HG02852 (cell line): ENCODE results near the gene SCN4A.
"Not testable (repeated sequence)": the region's sequence is repeated elsewhere in the genome, so short reads cannot be mapped to it uniquely, and the experiment has no call there.

Experiments used
- ATAC-seq: cut with Tn5 transposase; IDR thresholded peaks from one replicate; pipeline ENCODE4 v1.9.1; 2021; ENCODE audit warnings: mild to moderate bottlenecking, moderate library complexity; ENCODE audit not compliant: unreplicated experiment

Gene SCN4A

GRCh38 chr17:63918305-63918704 lies 54.4 kb downstream of the SCN4A start:
- ATAC-seq = no peak

DNA sequence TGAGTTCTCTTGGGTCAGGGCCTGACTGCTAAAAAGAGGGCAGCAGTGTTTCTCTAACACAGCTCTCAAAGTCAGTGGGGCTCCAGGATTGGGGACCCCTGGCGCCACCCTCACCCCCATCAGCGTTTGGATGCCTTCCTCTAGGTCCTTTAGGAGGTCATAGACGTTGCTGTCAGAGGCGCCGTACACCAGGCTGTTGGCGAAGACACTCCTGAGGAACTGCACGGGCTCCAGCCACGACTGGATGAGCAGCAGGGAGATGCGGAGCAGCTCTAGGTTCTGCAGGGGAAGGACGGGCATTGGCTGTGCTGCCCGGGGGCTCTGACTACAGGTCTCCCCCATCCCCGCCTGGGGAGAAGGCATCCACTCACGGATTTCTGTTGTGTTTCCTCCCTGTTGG lies 55.1 kb downstream of the SCN4A start:
- no peak for ATAC-seq

DNA sequence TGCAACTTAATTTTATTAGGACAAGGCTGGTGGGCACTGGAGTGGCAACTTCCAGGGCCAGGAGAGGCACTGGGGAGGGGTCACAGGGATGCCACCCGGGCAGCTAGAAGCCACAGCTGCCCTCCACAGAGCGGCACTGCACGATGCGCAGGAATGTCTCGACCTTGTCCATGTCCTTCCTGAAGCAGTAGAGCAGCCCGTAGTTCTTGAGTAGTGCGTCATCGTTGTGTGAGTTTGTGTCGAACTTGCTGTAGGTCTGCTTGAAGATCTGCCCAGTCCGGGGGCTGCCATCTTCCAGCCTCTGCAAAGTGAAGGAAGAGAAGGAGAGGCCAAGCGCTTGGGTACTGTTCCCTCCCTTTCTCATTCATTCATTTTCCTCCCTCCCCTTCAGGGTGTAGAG lies 55.5 kb downstream of the SCN4A start:
- not testable (repeated sequence) for ATAC-seq

- no peak for ATAC-seq
These were observed 56.0 kb downstream of the SCN4A start for GRCh38 chr17:63916566-63917185.

DNA sequence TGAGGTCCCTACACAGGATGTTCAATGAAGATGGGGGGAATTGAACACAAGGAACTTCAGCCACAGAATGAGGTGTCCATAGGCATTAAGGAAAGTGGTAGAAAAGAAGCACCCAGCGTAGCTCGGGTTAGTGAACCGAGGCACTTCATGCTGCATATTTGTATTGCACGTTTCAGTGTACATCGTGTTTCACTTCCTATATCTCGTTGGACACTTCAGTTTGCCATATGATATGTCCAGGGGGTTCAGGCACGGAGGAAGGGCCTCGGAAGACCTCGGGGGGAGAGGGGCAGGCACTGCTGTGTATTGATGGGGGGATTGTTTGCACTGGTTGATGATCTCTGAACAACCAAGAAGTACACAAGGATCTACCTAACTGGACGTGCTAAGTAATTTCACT lies 57.0 kb downstream of the SCN4A start:
- not testable (repeated sequence) for ATAC-seq

- ATAC-seq = no peak
These were observed 58.2 kb downstream of the SCN4A start for GRCh38 chr17:63914471-63914870.

DNA sequence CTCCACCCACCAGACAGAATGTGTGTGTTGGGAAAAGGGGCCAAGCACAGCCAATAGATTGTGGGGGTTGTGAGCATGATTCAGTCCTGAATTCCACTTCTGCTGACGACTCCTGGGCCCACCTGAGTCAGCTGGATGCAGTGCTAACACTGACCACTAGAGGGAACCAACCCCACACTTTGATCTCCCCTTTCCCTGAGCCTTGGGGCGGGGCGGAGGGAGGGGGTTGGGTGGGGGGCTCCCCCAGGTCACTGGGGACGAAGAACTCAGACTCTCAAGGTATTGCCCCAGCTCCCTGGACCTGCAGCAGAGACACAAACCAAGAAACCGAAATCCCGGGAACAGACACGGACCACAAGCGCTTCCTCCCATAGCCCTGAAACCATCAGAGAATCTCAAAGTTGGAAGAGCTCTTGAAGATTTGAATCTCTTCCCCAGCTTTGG lies 61.0 kb downstream of the SCN4A start:
- no peak for ATAC-seq

DNA sequence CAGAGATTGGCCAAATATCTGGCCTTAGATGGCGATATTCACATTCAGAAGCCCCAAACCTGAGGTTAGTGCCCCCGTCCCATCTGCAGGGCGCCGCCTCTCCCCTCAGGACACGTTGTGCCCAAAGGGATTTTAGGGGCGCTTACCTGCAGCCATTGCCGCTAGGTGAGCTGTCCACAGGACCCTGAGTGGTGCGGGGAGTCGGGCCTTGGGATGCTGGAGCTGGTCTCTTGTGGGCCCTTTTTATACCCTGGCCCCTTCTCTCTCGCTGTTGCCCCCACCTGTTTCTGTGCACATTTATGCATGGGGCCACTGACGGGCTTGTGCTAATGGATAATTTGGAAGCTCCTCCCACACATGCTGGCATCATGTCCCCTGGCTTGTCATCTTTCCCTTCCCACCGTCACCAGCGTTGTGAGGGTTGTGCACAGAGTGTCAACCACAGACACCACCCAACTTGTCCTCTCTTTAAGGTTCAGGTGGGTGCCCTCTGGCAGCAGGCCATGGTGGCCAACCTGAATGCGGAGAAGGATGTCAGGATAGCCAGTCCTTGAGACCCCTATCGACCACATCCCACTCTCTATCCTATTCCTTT lies 61.6 kb downstream of the SCN4A start, which contains the start of gene CSHL1:
TSS of gene CSHL1 (minus strand) at position 218 of the 595 bp plus-strand sequence. CDS start at position 156, 62 bp downstream.
- no peak for ATAC-seq

- no peak for ATAC-seq
These were observed 62.6 kb downstream of the SCN4A start for GRCh38 chr17:63910096-63910495.

- ATAC-seq = not testable (repeated sequence)
These were observed 63.1 kb downstream of the SCN4A start for GRCh38 chr17:63909586-63909985.

- not testable (repeated sequence) for ATAC-seq
These were observed 65.4 kb downstream of the SCN4A start for GRCh38 chr17:63907161-63907778.

- not testable (repeated sequence) for ATAC-seq
These were observed 67.9 kb downstream of the SCN4A start for GRCh38 chr17:63904796-63905195.

DNA sequence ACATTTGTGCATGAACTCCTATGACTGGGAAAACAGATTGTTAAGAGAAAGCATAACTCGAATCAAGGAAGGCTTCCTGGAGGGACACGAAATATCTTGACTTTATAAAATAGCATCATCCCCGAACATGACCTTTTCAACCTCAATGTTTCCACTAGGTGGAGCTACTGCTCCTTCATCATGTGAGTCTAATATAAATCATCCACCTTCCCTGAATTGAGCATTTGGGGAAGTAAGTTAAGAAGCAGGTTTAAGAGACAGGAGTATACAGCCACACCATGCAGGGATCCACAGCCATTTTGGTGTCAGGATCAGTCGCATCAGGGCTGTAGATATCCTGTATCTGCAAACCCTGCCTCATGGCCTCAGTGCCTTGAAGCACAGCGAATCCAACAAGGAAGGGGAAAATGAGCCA lies 68.9 kb downstream of the SCN4A start:
- not testable (repeated sequence) for ATAC-seq

GRCh38 chr17:63901971-63902370 lies 70.7 kb downstream of the SCN4A start:
- ATAC-seq = not testable (repeated sequence)

DNA sequence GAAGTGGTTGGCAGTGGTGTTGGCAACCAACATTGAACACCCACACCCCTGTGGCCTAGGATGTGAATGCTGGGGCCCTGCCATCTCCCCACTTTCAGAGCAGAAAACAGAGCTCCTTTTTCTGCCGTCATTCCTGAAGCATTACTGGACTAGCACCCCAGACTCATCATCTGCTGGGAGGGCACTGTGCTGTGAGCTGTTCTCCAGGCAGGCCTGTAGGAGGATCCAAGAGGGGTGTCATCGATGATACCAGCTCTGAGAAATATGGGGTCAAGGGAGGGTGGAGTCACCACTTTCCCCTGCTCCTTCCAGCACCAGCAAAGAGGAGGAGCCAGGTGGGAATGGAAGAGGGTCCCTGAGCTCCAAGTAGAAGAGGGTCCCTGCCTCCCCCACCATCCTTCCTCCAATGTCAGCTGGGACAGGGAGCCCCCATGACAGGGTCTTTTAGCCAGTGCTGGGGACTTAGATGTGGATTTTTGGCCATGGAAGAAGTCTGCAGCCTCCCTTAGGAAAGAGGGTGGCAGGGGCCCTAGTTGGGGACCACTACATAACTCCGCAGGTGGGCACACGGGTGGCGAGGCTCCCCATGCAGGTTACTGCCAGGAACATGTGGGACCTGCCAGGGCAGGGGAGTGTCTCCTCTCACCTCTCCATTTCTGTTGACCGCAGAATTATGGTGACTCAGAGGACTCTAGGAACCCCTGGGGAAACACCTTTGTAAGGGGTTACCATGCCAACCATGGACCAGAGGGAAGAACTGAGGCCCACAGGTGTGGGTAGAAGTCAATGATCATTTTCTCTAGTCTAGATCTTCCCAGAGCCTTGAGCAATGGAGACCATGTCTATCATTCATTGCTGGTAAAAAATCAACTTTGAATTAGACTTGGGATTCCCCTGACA lies 73.6 kb downstream of the SCN4A start:
- ATAC-seq = not testable (repeated sequence)

- ATAC-seq = not testable (repeated sequence)
These were observed 76.0 kb downstream of the SCN4A start, which contains the start of gene CSH1 for GRCh38 chr17:63896524-63897354. Gene CSH1, minus strand, starts transcription at chr17:63896574. Its CDS starts 63 bp downstream, at chr17:63896511.

GRCh38 chr17:63894821-63895220 lies 77.9 kb downstream of the SCN4A start:
- not testable (repeated sequence) for ATAC-seq

GRCh38 chr17:63894021-63894420 lies 78.7 kb downstream of the SCN4A start:
- not testable (repeated sequence) for ATAC-seq

- ATAC-seq = not testable (repeated sequence)
These were observed 80.2 kb downstream of the SCN4A start for GRCh38 chr17:63892316-63893037.
